Body of pancreas (tissue), 4 donors: ENCODE results near the gene SLC38A10. TPM values are rescaled to one million over a fixed set of nuclear protein-coding genes. Genes with fewer than 3 reads are reported as not detected.

Source experiments
- ATAC-seq: fragments of 150-250 bp; one replicate; pipeline ENCODE4 v1.9.1; 2016
- DNase-seq, 4 donors: peaks; one replicate each; pipeline ENCODE4 v3.0.0-alpha.2; 2019
- H3K27ac ChIP-seq, 4 donors: fragments of 200-600 bp; sonication (generic); 1 replicate in 3 of 4; 2 replicates in 1 of 4; pipeline versions ENCODE4 v1.5.1 to v1.6.1; 2016 to 2019; ENCODE audit warnings: mild to moderate bottlenecking in 1 of 4, mixed read lengths in 1 of 4, moderate library complexity in 1 of 4
- H3K27me3 ChIP-seq, 2 donors: fragments of 200-600 bp; sonication (generic); one replicate each; pipeline ENCODE4 v1.6.0; 2016; ENCODE audit warnings: mild to moderate bottlenecking in 1 of 2
- H3K36me3 ChIP-seq, 2 donors: fragments of 200-600 bp; sonication (generic); replicated peaks in 1 of 2; 2 replicates each; pipeline ENCODE4 v1.5.1; 2016; ENCODE audit warnings: low read depth in 2 of 2; ENCODE audit not compliant: insufficient read depth in 1 of 2
- H3K4me1 ChIP-seq: fragments of 200-600 bp; sonication (generic); one replicate; pipeline ENCODE4 v1.6.0; 2016
- H3K4me3 ChIP-seq, 2 donors: fragments of 200-600 bp; sonication (generic); 1 replicate in 1 of 2; 2 replicates in 1 of 2; pipeline ENCODE4 v1.5.1; 2016 to 2019
- H3K9me3 ChIP-seq, 3 donors: fragments of 200-600 bp; sonication (generic); 1 replicate in 2 of 3; 2 replicates in 1 of 3; pipeline ENCODE4 v1.5.1; 2016
- CTCF ChIP-seq, 7 experiments: fragments of 450-650 bp in 4 of 7; fragments of 200-600 bp in 3 of 7; sonication (generic) in 3 of 7; IDR thresholded peaks; one replicate each; pipeline ENCODE4 v1.5.1; 2016 to 2019; ENCODE audit warnings: antibody characterized with exemption in 7 of 7
- POLR2A ChIP-seq, 3 donors: fragments of 450-650 bp; IDR thresholded peaks; one replicate each; pipeline ENCODE4 v1.6.1; 2016; ENCODE audit warnings: antibody characterized with exemption in 3 of 3, mild to moderate bottlenecking in 2 of 3
- WGBS, 2 donors: methylation state at CpG; one replicate each; pipeline ENCODE4 v1.1.5; 2017; 5-methylcytosine and 5-hydroxymethylcytosine counted together
- intact Hi-C: fragments of 100-400 bp; cut with DNase I; formaldehyde crosslinking; loops from one replicate; pipeline ENCODE4 v1.15.1; 2023
- total RNA-seq, 2 donors: library from RNA; depleted of rRNA; stranded (reverse); fragments of >200 nt; gene quantifications; one replicate each; pipeline ENCODE4 v1.1.0, GENCODE V29; 2016

SLC38A10 gene
- total RNA-seq, 2 donors from 2014 or later, result 102 to 203 TPM

- TF ChIP-seq CTCF (IDR thresholded peaks at IDR 0.05) (no peak), POLR2A (IDR thresholded peaks at IDR 0.05) (no peak)
- H3K9me3 ChIP-seq, result no peaks in the 10 kb centered on the region
- WGBS, 2 donors, result 46% methylated on average over 14 of the region's 14 CpGs; no CpG with 5 or more reads in 1 of the 2 donors
- peaks cover 27% of the 10 kb centered on the region for H3K4me1 ChIP-seq
- DNase-seq, result peak in 1 of 4 donors; percentile 36
- no peaks in the 10 kb centered on the region for H3K36me3 ChIP-seq
- intact Hi-C loops, result no loop called here
- H3K4me3 ChIP-seq, result no peak overlapping the region
- ATAC-seq, result no peak
- peak overlapping the region in 3 of 4 donors; percentile 54 to 65 (median 62) for H3K27ac ChIP-seq
- no peaks in the 10 kb centered on the region for H3K27me3 ChIP-seq
Measured at GRCh38 chr17:81328489-81328888, 33.4 kb upstream of the SLC38A10 start.

GRCh38 chr17:81325714-81326358 is 30.7 kb upstream of the SLC38A10 start:
- 73 to 74% methylated on average over 11 to 14 of the region's 14 CpGs for WGBS, 2 donors

GRCh38 chr17:81324851-81325713 is 30.0 kb upstream of the SLC38A10 start:
- intact Hi-C loops, result no loop called here

More at GRCh38 chr17:81325714-81326358, 30.7 kb upstream of the SLC38A10 start:
- Histone ChIP-seq H3K4me3 (no peak overlapping the region), H3K27ac (no peak overlapping the region), H3K36me3 (no peaks in the 10 kb centered on the region), H3K4me1 (peaks cover 27% of the 10 kb centered on the region), H3K27me3 (no peaks in the 10 kb centered on the region), H3K9me3 (no peaks in the 10 kb centered on the region)
- no peak for TF ChIP-seq POLR2A (IDR thresholded peaks at IDR 0.05)
- intact Hi-C loops, result no loop called here
- DNase-seq (no peak), ATAC-seq (no peak)

GRCh38 chr17:81324177-81324850 is 29.2 kb upstream of the SLC38A10 start:
- no peak for ATAC-seq
- H3K27ac ChIP-seq, result no peak overlapping the region
- no peaks in the 10 kb centered on the region for H3K36me3 ChIP-seq
- 80 to 87% methylated on average over 8 to 17 of the region's 17 CpGs for WGBS, 2 donors
- no peaks in the 10 kb centered on the region for H3K27me3 ChIP-seq
- intact Hi-C loops, result no loop called here
- H3K9me3 ChIP-seq, result no peaks in the 10 kb centered on the region
- H3K4me3 ChIP-seq, result no peak overlapping the region
- TF ChIP-seq CTCF (IDR thresholded peaks at IDR 0.05), result no peak
- no peak for TF ChIP-seq POLR2A (IDR thresholded peaks at IDR 0.05)
- peaks cover 13% of the 10 kb centered on the region for H3K4me1 ChIP-seq
- DNase-seq, result no peak

More at GRCh38 chr17:81324851-81325713, 30.0 kb upstream of the SLC38A10 start:
- TF ChIP-seq CTCF (IDR thresholded peaks at IDR 0.05), result no peak
- no peak for TF ChIP-seq POLR2A (IDR thresholded peaks at IDR 0.05)
- H3K36me3 ChIP-seq, result no peaks in the 10 kb centered on the region
- 76 to 77% methylated on average over 4 to 21 of the region's 22 CpGs for WGBS, 2 donors
- no peak overlapping the region for H3K4me3 ChIP-seq
- no peaks in the 10 kb centered on the region for H3K27me3 ChIP-seq
- H3K4me1 ChIP-seq, result peaks cover 21% of the 10 kb centered on the region
- no peaks in the 10 kb centered on the region for H3K9me3 ChIP-seq
- DNase-seq (no peak), ATAC-seq (no peak)
- H3K27ac ChIP-seq, result no peak overlapping the region

GRCh38 chr17:81323411-81323868 is 28.3 kb upstream of the SLC38A10 start:
- intact Hi-C loops, result no loop called here
- H3K4me3 ChIP-seq, result no peak overlapping the region
- ATAC-seq (no peak), DNase-seq (no peak)
- H3K36me3 ChIP-seq, result no peaks in the 10 kb centered on the region
- WGBS, 2 donors, result 57 to 59% methylated on average over 14 to 18 of the region's 20 CpGs
- H3K27me3 ChIP-seq, result no peaks in the 10 kb centered on the region
- peaks cover 4% of the 10 kb centered on the region for H3K4me1 ChIP-seq
- TF ChIP-seq POLR2A (IDR thresholded peaks at IDR 0.05) (no peak), CTCF (IDR thresholded peaks at IDR 0.05) (no peak)
- no peak overlapping the region for H3K27ac ChIP-seq
- no peaks in the 10 kb centered on the region for H3K9me3 ChIP-seq
